Measurements from ENCODE around the gene PCGF5. TPM values are rescaled to one million over a fixed set of nuclear protein-coding genes. Genes with fewer than 3 reads are reported as not detected.
"Not testable (repeated sequence)": the region's sequence is repeated elsewhere in the genome, so short reads cannot be mapped to it uniquely, and the experiment has no call there.

Gene PCGF5
- total RNA-seq, 3 donors from 2014 or later (not counting 1 experiment from before 2014, with no cell fraction given), result 52.5 to 60.2 (median 58.6) TPM

GRCh38 chr10:91185239-91185875 is 35.1 kb upstream of the PCGF5 start:
- Histone ChIP-seq H3K4me1 (ENCODE audit: control insufficient read depth, insufficient read depth, low read length) (peaks cover 2% of the 10 kb centered on the region), H3K27ac (ENCODE audit: low read length) (no peak overlapping the region), H3K36me3 (ENCODE audit: control insufficient read depth, insufficient read depth, low read length) (no peaks in the 10 kb centered on the region), H3K4me3 (ENCODE audit: low read length) (no peak overlapping the region), H3K27me3 (ENCODE audit: control insufficient read depth, insufficient read depth, low read length) (no peaks in the 10 kb centered on the region), H3K9me3 (ENCODE audit: control insufficient read depth, insufficient read depth, low read length) (no peaks in the 10 kb centered on the region)
- TF ChIP-seq, protein P1, sequence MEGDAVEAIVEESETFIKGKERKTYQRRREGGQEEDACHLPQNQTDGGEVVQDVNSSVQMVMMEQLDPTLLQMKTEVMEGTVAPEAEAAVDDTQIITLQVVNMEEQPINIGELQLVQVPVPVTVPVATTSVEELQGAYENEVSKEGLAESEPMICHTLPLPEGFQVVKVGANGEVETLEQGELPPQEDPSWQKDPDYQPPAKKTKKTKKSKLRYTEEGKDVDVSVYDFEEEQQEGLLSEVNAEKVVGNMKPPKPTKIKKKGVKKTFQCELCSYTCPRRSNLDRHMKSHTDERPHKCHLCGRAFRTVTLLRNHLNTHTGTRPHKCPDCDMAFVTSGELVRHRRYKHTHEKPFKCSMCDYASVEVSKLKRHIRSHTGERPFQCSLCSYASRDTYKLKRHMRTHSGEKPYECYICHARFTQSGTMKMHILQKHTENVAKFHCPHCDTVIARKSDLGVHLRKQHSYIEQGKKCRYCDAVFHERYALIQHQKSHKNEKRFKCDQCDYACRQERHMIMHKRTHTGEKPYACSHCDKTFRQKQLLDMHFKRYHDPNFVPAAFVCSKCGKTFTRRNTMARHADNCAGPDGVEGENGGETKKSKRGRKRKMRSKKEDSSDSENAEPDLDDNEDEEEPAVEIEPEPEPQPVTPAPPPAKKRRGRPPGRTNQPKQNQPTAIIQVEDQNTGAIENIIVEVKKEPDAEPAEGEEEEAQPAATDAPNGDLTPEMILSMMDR (IDR thresholded peaks at IDR 0.05), result no peak
- no peak overlapping the region for H3K4me3 Mint-ChIP-seq
- peaks cover 51 to 56% of the 10 kb centered on the region in 2 donors for H3K4me1 Mint-ChIP-seq
- no peaks in the 10 kb centered on the region for H3K27me3 Mint-ChIP-seq (ENCODE audit: low read depth in 2 of 2)
- no peaks in the 10 kb centered on the region for H3K36me3 Mint-ChIP-seq
- ATAC-seq (no peak), DNase-seq (no peak)
- H3K9me3 Mint-ChIP-seq, result no peaks in the 10 kb centered on the region
- 93% methylated on average over 8 of the region's 8 CpGs for WGBS (ENCODE audit: insufficient coverage)
- intact Hi-C loops (cut with micrococcal nuclease), result no loop called here
- no peak overlapping the region for H3K27ac Mint-ChIP-seq

DNA sequence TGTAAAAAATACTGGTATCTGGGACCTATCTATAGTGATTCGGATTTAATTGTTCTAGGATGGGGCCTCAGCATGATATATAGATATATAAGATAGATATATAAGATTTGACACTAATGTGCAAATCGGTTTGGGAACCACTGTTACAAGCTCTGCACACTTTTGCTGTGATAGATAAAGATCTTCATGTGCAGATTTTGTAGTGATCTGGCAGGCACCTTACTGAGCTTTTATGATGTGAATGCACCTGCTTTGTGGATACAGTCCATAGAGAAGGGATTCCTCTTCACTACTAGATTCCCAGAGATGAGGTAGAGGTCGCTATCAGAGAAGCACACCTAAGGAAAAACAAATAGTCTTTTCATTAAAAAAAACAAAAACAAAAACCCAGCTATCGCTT is 33.3 kb upstream of the PCGF5 start:
- H3K4me1 Mint-ChIP-seq, result peaks cover 52 to 54% of the 10 kb centered on the region in 2 donors
- no peaks in the 10 kb centered on the region for H3K36me3 ChIP-seq (ENCODE audit: control insufficient read depth, insufficient read depth, low read length)
- no peak overlapping the region for H3K4me3 Mint-ChIP-seq
- DNase-seq, result no peak
- intact Hi-C loops (cut with micrococcal nuclease), result no loop called here
- no peaks in the 10 kb centered on the region for H3K27me3 ChIP-seq (ENCODE audit: control insufficient read depth, insufficient read depth, low read length)
- TF ChIP-seq, protein P1 (IDR thresholded peaks at IDR 0.05), result no peak
- H3K4me1 ChIP-seq (ENCODE audit: control insufficient read depth, insufficient read depth, low read length), result peaks cover 2% of the 10 kb centered on the region
- H3K9me3 Mint-ChIP-seq, result no peaks in the 10 kb centered on the region
- H3K4me3 ChIP-seq (ENCODE audit: low read length), result no peak overlapping the region
- ATAC-seq, result no peak
- no peaks in the 10 kb centered on the region for H3K9me3 ChIP-seq (ENCODE audit: control insufficient read depth, insufficient read depth, low read length)
- WGBS (ENCODE audit: insufficient coverage), result 89% methylated on average over 1 of the region's 4 CpGs
- H3K27me3 Mint-ChIP-seq (ENCODE audit: low read depth in 2 of 2), result no peaks in the 10 kb centered on the region
- H3K27ac Mint-ChIP-seq, result no peak overlapping the region
- no peak overlapping the region for H3K27ac ChIP-seq (ENCODE audit: low read length)
- no peaks in the 10 kb centered on the region for H3K36me3 Mint-ChIP-seq

DNA sequence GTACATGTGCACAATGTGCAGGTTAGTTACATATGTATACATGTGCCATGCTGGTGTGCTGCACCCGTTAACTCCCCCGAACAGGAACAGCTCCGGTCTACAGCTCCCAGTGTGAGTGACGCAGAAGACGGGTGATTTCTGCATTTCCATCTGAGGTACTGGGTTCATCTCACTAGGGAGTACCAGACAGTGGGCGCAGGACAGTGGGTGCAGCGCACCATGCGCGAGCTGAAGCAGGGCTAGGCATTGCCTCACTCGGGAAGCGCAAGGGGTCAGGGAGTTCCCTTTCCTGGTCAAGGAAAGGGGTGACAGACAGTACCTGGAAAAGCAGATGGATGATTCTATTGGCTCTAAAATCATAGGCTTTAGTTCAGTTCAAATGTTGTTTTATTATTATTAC is 32.5 kb upstream of the PCGF5 start:
- intact Hi-C loops (cut with micrococcal nuclease); H3K9me3 Mint-ChIP-seq; ATAC-seq; H3K27me3 Mint-ChIP-seq (ENCODE audit: low read depth in 2 of 2); H3K36me3 Mint-ChIP-seq; H3K9me3 ChIP-seq (ENCODE audit: control insufficient read depth, insufficient read depth, low read length); DNase-seq; H3K27ac ChIP-seq (ENCODE audit: low read length); H3K4me1 ChIP-seq (ENCODE audit: control insufficient read depth, insufficient read depth, low read length); H3K27ac Mint-ChIP-seq; H3K36me3 ChIP-seq (ENCODE audit: control insufficient read depth, insufficient read depth, low read length); H3K27me3 ChIP-seq (ENCODE audit: control insufficient read depth, insufficient read depth, low read length); H3K4me3 ChIP-seq (ENCODE audit: low read length); H3K4me3 Mint-ChIP-seq: not testable (repeated sequence)
- WGBS (ENCODE audit: insufficient coverage), result 89% methylated on average over 11 of the region's 11 CpGs
- peaks cover 49 to 51% of the 10 kb centered on the region in 2 donors for H3K4me1 Mint-ChIP-seq

DNA sequence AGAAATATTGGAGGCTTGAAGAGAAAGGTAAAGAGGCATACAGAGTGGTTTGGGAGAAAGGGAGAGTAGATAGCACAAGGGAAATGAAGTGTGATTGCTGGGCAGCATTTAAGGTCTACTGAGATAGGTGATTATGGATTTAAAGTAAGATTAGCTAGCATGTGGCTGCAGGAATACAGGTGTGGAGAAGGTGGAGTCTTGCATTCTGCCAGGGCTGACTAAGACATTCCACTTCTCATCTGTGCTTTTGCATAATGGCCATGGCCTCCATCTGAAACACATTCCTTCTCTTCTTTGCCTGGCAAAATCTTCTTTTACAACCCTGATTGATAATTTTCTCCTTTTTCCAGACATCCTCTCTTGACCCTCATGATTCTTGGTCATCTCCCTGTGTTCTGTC is 31.6 kb upstream of the PCGF5 start:
- H3K9me3 ChIP-seq (ENCODE audit: control insufficient read depth, insufficient read depth, low read length), result no peaks in the 10 kb centered on the region
- H3K4me1 ChIP-seq (ENCODE audit: control insufficient read depth, insufficient read depth, low read length), result peaks cover 2% of the 10 kb centered on the region
- Mint-ChIP-seq H3K36me3 (no peaks in the 10 kb centered on the region), H3K27me3 (ENCODE audit: low read depth in 2 of 2) (no peaks in the 10 kb centered on the region), H3K9me3 (no peaks in the 10 kb centered on the region), H3K27ac (no peak overlapping the region), H3K4me1 (peaks cover 47 to 50% of the 10 kb centered on the region in 2 donors), H3K4me3 (no peak overlapping the region)
- H3K4me3 ChIP-seq (ENCODE audit: low read length), result no peak overlapping the region
- no peaks in the 10 kb centered on the region for H3K27me3 ChIP-seq (ENCODE audit: control insufficient read depth, insufficient read depth, low read length)
- no peaks in the 10 kb centered on the region for H3K36me3 ChIP-seq (ENCODE audit: control insufficient read depth, insufficient read depth, low read length)
- ATAC-seq, result no peak
- no peak overlapping the region for H3K27ac ChIP-seq (ENCODE audit: low read length)
- intact Hi-C loops (cut with micrococcal nuclease), result no loop called here
- DNase-seq, result no peak
- TF ChIP-seq, protein P1 (IDR thresholded peaks at IDR 0.05), result no peak
